Activated CD8-positive, alpha-beta memory T cell treated with anti-CD3 and anti-CD28 coated beads, Interleukin-2, amount 50 U/mL, for 24 hours (primary cell): Measurements from ENCODE around the gene RPS19BP1.
"Not testable (repeated sequence)": the region's sequence is repeated elsewhere in the genome, so short reads cannot be mapped to it uniquely, and the experiment has no call there.

ENCODE experiments used
- DNase-seq: peaks from one replicate; pipeline ENCODE4 v3.0.0-alpha.2; 2020; ENCODE audit errors: extremely low read depth

RPS19BP1 gene

GRCh38 chr22:39514373-39514973 lies 18.1 kb downstream of the RPS19BP1 start:
- DNase-seq = no peak

- DNase-seq = no peak
Observed at GRCh38 chr22:39513791-39514190, 18.8 kb downstream of the RPS19BP1 start.

- DNase-seq = no peak
Observed at GRCh38 chr22:39512026-39512425, 20.5 kb downstream of the RPS19BP1 start.

- DNase-seq = no peak
Observed at GRCh38 chr22:39511226-39511625, 21.3 kb downstream of the RPS19BP1 start.

GRCh38 chr22:39510529-39511149 lies 21.9 kb downstream of the RPS19BP1 start:
- no peak for DNase-seq

- no peak for DNase-seq
Observed at GRCh38 chr22:39508393-39508792, 24.2 kb downstream of the RPS19BP1 start.

- not testable (repeated sequence) for DNase-seq
Observed at GRCh38 chr22:39507021-39507420, 25.5 kb downstream of the RPS19BP1 start.

GRCh38 chr22:39504071-39504470 lies 28.5 kb downstream of the RPS19BP1 start:
- no peak for DNase-seq

GRCh38 chr22:39503630-39504029 lies 28.9 kb downstream of the RPS19BP1 start:
- DNase-seq = no peak

GRCh38 chr22:39502789-39503409 lies 29.6 kb downstream of the RPS19BP1 start:
- no peak for DNase-seq

GRCh38 chr22:39502109-39502788 lies 30.3 kb downstream of the RPS19BP1 start, which contains the start of gene MIEF1:
Gene MIEF1 (plus strand): TSS chr22:39502290. CDS start chr22:39511295, 9,005 bp downstream.
- DNase-seq = peak; percentile 81

- DNase-seq = no peak
Observed at GRCh38 chr22:39501644-39502108, 30.9 kb downstream of the RPS19BP1 start.

GRCh38 chr22:39500101-39500500 lies 32.4 kb downstream of the RPS19BP1 start:
- no peak for DNase-seq

- DNase-seq = no peak
Observed at GRCh38 chr22:39498802-39499201, 33.7 kb downstream of the RPS19BP1 start.

GRCh38 chr22:39498368-39498767 lies 34.2 kb downstream of the RPS19BP1 start:
- no peak for DNase-seq

GRCh38 chr22:39497429-39497828 lies 35.1 kb downstream of the RPS19BP1 start:
- DNase-seq = no peak

- DNase-seq = no peak
Observed at GRCh38 chr22:39496131-39496838, 36.3 kb downstream of the RPS19BP1 start.

GRCh38 chr22:39494471-39495120 lies 38.0 kb downstream of the RPS19BP1 start:
- no peak for DNase-seq

- DNase-seq = no peak
Observed at GRCh38 chr22:39493759-39494158, 38.8 kb downstream of the RPS19BP1 start.

- no peak for DNase-seq
Observed at GRCh38 chr22:39492186-39492585, 40.4 kb downstream of the RPS19BP1 start.

GRCh38 chr22:39491696-39492095 lies 40.9 kb downstream of the RPS19BP1 start:
- DNase-seq = no peak
